GM19452 (cell line): ENCODE results near the gene UFD1.

Source experiments
- ATAC-seq: cut with Tn5 transposase; IDR thresholded peaks from one replicate; pipeline ENCODE4 v1.9.1; 2021; ENCODE audit not compliant: unreplicated experiment

Gene UFD1

GRCh38 chr22:19478901-19479354, at the start of gene UFD1:
Gene UFD1, minus strand, starts transcription at chr22:19479193. Its CDS starts 108 bp downstream, at chr22:19479085.
- peak; percentile 53 for ATAC-seq

DNA sequence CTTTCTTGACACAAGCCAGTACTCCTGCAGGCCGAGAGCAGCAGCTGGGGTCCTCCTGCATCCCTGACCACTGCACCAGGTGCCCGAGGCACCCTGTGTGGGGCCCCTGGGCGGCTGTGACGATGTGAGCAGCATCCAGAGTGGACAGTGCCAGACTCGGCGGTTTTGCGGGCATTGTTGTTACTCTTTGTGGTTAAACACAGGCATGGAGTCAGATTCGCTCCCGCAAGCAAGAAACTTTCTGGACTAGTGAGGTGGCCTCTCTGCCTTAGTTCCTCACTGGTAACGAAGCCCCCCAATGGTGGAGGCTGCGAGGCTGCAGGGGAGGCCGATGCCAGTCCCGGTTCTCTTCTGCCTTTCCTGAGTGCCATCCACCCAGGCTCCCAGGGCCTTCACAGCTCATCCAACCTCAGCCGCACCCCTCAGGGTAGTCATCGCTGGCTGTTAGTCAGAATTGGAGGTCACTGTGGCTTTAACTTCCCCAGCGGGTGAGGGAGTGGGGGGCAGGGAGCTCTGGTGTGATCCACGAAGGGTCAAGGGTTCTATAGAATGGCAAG, 48.9 kb upstream of the UFD1 start:
- ATAC-seq = no peak

DNA sequence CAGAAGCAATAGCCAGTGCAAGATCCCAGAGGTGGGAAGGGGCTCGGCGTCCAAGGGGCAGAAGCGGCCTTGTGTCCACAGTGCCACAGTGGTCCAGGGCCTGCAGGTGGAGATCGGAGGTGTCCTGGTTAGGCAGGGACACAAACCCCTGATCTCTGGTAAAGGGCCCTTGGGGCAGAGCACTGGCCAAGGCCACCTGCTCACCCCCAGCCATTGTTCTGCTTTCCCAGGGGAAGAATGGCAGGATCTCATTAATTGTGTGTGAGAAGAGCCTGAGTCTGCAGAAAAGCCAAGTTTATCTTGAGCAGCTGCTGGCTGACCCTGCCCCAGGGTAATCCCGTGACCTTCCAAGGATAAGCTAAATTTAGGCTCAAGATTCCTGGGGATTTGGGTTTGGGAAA, 48.3 kb upstream of the UFD1 start:
- ATAC-seq = no peak

DNA sequence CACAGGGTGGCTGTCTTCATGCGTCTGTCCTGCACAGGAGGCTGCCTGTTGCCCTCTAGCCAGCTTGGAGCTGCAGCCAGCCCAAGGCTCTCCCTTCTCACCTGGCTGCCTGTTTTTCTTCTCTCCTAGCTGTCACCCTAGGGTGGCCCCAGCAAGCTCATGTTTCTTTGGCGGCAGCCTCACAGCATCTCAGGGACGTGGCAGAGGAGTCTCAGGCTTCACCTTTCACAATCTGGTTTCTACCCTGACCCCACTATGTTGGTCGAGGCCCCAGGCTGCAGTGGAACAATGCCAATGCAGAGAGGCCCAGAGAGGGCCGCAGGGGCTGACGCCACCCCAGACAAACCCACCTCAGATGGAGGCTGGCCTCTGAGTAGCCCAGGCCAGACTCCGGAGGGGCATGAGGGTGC, 47.7 kb upstream of the UFD1 start:
- ATAC-seq = no peak

GRCh38 chr22:19526076-19526701, 47.2 kb upstream of the UFD1 start:
- no peak for ATAC-seq

GRCh38 chr22:19525666-19526065, 46.7 kb upstream of the UFD1 start:
- ATAC-seq = no peak

DNA sequence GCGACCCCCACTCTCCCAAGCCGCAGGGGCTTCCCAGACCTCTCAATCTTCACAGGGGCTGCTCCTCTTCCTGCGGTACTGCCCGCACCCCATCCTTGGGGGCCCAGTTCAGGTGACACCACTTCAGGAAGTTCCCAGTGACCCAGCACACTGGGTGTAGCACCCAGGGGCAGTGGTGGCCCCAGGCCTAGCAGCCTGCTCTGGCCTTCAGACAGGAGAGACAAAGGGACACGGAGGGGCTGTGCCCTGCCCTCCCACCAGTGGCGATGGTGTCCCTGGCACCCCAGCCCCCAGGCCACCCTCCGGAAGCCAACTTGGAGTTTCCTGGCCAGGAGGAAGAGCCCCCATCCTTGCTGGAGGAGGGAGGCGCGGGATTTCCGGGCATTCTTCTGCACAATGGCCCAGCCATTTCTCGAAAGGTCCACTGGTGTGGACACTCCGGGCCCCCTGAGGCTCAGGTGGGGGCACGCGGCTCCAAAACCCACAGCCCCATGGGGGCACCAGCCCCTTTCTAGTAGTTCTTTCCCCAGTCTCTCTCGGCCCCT, 46.2 kb upstream of the UFD1 start:
- ATAC-seq = no peak

DNA sequence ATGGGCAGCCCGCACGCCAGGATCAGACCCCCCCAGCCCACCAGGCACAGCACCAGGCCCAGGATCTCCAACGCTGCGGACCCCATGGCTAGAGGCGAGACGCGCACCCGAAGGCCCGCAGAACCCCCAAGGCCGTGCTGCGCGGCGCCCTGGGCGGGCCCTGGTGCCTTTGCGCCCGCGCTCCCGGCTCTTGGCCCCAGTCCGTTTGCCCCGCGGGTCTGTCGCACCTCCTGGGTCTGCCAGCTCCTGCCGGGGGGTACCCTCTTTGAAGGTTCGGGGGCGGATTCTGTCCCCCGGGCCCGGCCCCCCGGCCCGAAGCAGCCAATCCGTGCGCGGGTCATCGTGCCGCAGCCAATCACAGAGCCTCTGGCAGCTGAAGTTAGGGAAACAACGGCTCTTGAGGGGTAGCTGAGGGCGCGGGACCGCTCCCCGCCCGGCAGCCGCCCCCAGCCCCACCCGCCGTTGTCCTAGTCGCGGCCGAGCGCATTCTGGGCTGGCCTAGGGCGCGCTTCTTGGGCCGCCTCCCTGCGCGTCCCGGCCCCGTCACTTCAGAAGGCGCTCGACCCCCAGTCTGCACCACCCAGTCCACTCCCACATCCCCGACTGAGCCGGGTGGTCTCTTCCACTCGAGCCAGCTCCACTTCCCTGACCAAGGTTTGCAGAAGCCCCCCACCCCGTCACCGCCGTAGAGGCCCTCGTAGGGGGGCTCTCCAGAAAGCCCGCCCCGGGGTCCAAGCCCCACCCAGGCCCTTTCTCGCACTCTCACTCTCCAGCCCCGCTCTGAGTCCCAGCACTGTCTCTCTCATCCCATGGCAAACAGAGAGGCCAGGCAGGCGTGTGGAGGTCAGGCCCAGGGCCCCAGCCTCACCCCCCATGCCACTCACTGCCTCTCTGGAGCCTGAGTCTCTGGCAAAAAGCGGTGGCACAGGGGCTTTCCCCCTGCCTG, 45.5 kb upstream of the UFD1 start, which contains the start of gene CLDN5:
Gene CLDN5, minus strand, starts transcription at position 241 of the 946 bp plus-strand sequence. Its CDS starts 155 bp downstream, at position 86.
- ATAC-seq = no peak

DNA sequence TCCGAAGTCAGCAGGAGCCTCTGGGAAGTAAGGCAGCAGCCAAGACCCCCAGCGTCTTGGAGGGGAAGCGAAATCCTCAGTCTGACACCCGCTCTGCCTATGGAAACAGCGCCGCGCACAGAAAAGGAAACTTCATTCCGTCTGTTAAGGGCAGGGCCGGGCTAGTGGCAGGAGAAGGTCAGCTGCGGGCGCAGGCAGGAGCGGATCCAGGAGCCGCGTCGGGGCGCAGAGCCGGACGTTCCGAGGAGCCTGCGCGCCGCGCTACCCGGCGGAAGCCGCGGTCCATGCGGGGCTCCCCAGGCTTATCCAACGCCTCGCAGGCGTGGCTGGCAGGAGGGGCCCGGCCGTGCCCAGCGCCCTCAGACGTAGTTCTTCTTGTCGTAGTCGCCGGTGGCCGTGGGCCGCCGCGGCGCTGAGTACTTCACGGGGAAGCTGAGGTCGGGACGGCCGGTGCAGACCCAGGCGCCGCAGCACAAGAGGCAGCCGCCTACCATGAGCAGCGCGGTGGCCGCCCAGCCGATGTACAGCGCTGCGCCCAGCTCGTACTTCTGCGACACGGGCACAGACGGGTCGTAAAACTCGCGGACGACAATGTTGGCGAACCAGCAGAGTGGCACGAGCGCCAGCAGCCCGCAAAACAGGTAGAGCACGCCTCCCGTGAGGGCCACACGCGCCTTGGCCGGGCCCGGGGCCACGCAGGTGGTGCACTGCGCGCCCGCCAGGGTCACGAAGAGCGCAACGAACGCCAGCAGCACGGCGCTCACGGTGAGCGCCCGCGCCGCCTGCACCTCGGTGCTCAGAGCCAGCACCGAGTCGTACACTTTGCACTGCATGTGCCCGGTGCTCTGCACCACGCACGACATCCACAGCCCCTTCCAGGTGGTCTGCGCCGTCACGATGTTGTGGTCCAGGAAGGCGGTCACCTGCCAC, 44.5 kb upstream of the UFD1 start:
- no peak for ATAC-seq

GRCh38 chr22:19522881-19523239, 43.9 kb upstream of the UFD1 start:
- no peak for ATAC-seq

DNA sequence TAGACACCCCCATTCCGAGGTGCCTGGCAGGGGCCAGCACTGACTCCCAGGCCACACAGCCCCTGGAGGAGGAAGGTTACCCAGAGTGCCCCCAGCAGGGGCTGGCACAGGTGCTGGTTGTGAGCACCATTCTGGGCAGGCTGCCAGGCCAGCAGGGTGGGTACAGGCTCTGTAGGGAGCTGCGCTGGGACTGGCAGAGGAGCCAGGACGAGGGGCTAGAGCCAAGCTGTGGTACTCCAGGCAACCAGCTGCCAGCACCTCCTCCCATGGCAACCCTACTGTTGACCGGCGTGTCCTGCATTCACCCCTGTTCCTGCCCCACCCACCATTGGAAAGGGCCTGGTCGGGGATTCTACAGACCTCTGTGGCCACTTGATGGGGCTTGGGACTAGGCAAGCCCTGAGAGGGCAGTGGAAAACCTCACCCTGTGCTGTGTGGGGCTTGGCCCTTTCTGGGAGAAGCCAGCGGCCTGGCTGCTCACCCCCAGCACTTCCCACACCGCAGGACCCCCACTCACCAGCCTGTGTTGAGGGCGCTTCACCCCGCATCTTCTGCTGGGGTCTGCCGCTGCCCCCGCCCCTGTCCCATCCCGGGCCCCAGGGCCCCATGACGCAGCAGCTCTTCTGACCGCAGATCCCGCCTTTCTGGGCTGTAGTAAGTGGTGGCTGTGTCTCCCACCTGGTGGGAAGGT, 43.3 kb upstream of the UFD1 start:
- no peak for ATAC-seq

- no peak for ATAC-seq
Observed at GRCh38 chr22:19520566-19521305, 41.7 kb upstream of the UFD1 start.

- ATAC-seq = no peak
Observed at GRCh38 chr22:19520007-19520406, 41.0 kb upstream of the UFD1 start.

GRCh38 chr22:19519041-19519926, 40.3 kb upstream of the UFD1 start:
- ATAC-seq = no peak

GRCh38 chr22:19518635-19519034, 39.6 kb upstream of the UFD1 start:
- no peak for ATAC-seq

DNA sequence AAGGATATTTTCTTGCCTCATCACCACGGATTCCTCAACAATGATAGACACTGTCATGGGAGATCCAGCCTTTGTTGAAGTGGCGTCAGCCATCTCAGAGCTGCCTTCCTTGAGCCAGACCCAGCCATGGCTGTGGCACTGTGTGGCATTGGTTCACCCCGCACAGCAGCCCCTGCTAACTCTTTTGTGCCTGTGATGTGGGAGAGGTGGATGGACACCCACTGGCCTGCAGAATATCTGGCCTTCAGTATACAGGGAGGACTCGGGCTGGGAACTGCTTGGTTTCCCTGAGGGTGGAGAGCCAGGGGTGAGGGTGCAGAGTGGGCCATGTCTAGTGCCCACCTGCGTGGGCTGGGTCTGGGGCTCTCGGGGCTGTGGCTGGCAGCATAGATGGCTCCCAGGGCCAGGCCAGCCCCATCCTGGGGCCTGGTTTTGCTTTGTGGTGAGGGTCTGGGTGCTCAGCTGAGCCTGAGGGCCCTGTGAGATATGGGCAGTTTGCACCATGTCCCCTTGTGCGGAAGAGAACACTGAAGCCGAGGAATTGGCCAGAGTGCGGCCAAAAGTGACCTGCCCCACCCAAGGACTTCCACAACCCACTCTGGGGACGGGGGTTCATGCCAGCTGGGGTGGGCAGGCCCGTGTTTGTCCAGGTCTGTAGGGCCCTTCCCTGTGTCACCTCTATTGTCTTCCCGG, 39.1 kb upstream of the UFD1 start:
- no peak for ATAC-seq

- no peak for ATAC-seq
Observed at GRCh38 chr22:19517171-19517500, 38.1 kb upstream of the UFD1 start.
